ENCODE results near the gene SDK2. TPM values are rescaled to one million over a fixed set of nuclear protein-coding genes. Genes with fewer than 3 reads are reported as not detected.
"Not testable (repeated sequence)": the region's sequence is repeated elsewhere in the genome, so short reads cannot be mapped to it uniquely, and the experiment has no call there.

SDK2 gene
- total RNA-seq, 1 donor from 2014 or later = not detected

GRCh38 chr17:73331060-73331459, 313.2 kb downstream of the SDK2 start:
- DNase-seq (ENCODE audit: low read depth in 2 of 2) = no peak

- DNase-seq (ENCODE audit: low read depth in 2 of 2) = no peak
Measured at GRCh38 chr17:73327676-73328075, 316.6 kb downstream of the SDK2 start.

GRCh38 chr17:73325527-73325842, 318.8 kb downstream of the SDK2 start:
- DNase-seq (ENCODE audit: low read depth in 2 of 2) = no peak

- no peak for DNase-seq (ENCODE audit: low read depth in 2 of 2)
Measured at GRCh38 chr17:73324711-73325526, 319.3 kb downstream of the SDK2 start.

- DNase-seq (ENCODE audit: low read depth in 2 of 2) = no peak
Measured at GRCh38 chr17:73324160-73324475, 320.1 kb downstream of the SDK2 start.

GRCh38 chr17:73323409-73324159, 320.7 kb downstream of the SDK2 start:
- no peak for DNase-seq (ENCODE audit: low read depth in 2 of 2)

GRCh38 chr17:73320601-73321264, 323.5 kb downstream of the SDK2 start:
- DNase-seq (ENCODE audit: low read depth in 2 of 2) = peak; percentile 8 to 45

- no peak for DNase-seq (ENCODE audit: low read depth in 2 of 2)
Measured at GRCh38 chr17:73319766-73320165, 324.5 kb downstream of the SDK2 start.

GRCh38 chr17:73318836-73319235, 325.4 kb downstream of the SDK2 start:
- DNase-seq (ENCODE audit: low read depth in 2 of 2) = no peak

GRCh38 chr17:73318427-73318813, 325.8 kb downstream of the SDK2 start:
- DNase-seq (ENCODE audit: low read depth in 2 of 2) = no peak

- no peak for DNase-seq (ENCODE audit: low read depth in 2 of 2)
Measured at GRCh38 chr17:73317513-73318426, 326.5 kb downstream of the SDK2 start.

GRCh38 chr17:73316919-73317505, 327.2 kb downstream of the SDK2 start:
- DNase-seq (ENCODE audit: low read depth in 2 of 2) = no peak

GRCh38 chr17:73315471-73315870, 328.8 kb downstream of the SDK2 start:
- no peak for DNase-seq (ENCODE audit: low read depth in 2 of 2)

- no peak for DNase-seq (ENCODE audit: low read depth in 2 of 2)
Measured at GRCh38 chr17:73313526-73314127, 330.6 kb downstream of the SDK2 start.

GRCh38 chr17:73312887-73313286, 331.4 kb downstream of the SDK2 start:
- not testable (repeated sequence) for DNase-seq (ENCODE audit: low read depth in 2 of 2)

- peak; percentile 94 for DNase-seq (ENCODE audit: low read depth in 2 of 2)
Measured at GRCh38 chr17:73311781-73312641, 332.2 kb downstream of the SDK2 start, which contains the start of gene CDC42EP4. TSS of gene CDC42EP4 (minus strand) at chr17:73312001. CDS start at chr17:73286500, 25,501 bp downstream.

- DNase-seq (ENCODE audit: low read depth in 2 of 2) = no peak
Measured at GRCh38 chr17:73311428-73311780, 332.8 kb downstream of the SDK2 start.

- no peak for DNase-seq (ENCODE audit: low read depth in 2 of 2)
Measured at GRCh38 chr17:73309727-73310596, 334.3 kb downstream of the SDK2 start.

- DNase-seq (ENCODE audit: low read depth in 2 of 2) = not testable (repeated sequence)
Measured at GRCh38 chr17:73308959-73309358, 335.3 kb downstream of the SDK2 start.
